WERI-Rb-1 (cell line): ENCODE data around the gene NRTN.

Source experiments
- DNase-seq: peaks from one replicate; pipeline ENCODE4 v3.0.0-alpha.2; 2020
- H3K27ac ChIP-seq: fragments of 250-450 bp; sonication (Bioruptor Pico); 2 replicates; pipeline ENCODE4 v1.5.1; 2020; ENCODE audit warnings: mild to moderate bottlenecking, moderate library complexity
- H3K27me3 ChIP-seq: fragments of 250-450 bp; sonication (Bioruptor Pico); 2 replicates; pipeline ENCODE4 v1.5.1; 2021; ENCODE audit warnings: mild to moderate bottlenecking, low read depth, moderate library complexity; ENCODE audit not compliant: insufficient read depth, severe bottlenecking
- H3K36me3 ChIP-seq: fragments of 250-450 bp; sonication (Bioruptor Pico); 2 replicates; pipeline ENCODE4 v1.5.1; 2020; ENCODE audit warnings: mild to moderate bottlenecking, moderate library complexity
- H3K4me3 ChIP-seq: 2 replicates; pipeline ENCODE4 v1.5.1; 2011; ENCODE audit warnings: low read depth, mild to moderate bottlenecking, control low read depth, low read length
- H3K9me3 ChIP-seq: fragments of 250-450 bp; sonication (Bioruptor Pico); 2 replicates; pipeline ENCODE4 v1.5.1; 2021; ENCODE audit warnings: mild to moderate bottlenecking, moderate library complexity; ENCODE audit not compliant: severe bottlenecking
- CTCF ChIP-seq: IDR thresholded peaks from 2 replicates; pipeline ENCODE4 v1.5.1; 2011; ENCODE audit warnings: low read depth, mild to moderate bottlenecking, control low read depth, inconsistent platforms, low read length

NRTN gene

GRCh38 chr19:5804516-5805461, at the start of gene NRTN:
NRTN (plus strand) TSS chr19:5805067; CDS start chr19:5824166, 19,099 bp downstream.
- no peaks in the 10 kb centered on the region for H3K9me3 ChIP-seq
- H3K27me3 ChIP-seq, result no peaks in the 10 kb centered on the region

GRCh38 chr19:5762608-5763217, 42.2 kb upstream of the NRTN start:
- no peak for DNase-seq
- no peak overlapping the region for H3K4me3 ChIP-seq
- no peaks in the 10 kb centered on the region for H3K36me3 ChIP-seq
- TF ChIP-seq CTCF, result no peak
- H3K27me3 ChIP-seq, result no peaks in the 10 kb centered on the region
- H3K27ac ChIP-seq, result no peak overlapping the region
- H3K9me3 ChIP-seq, result no peaks in the 10 kb centered on the region

More at GRCh38 chr19:5804516-5805461, at the start of gene NRTN:
- no peaks in the 10 kb centered on the region for H3K36me3 ChIP-seq
- H3K4me3 ChIP-seq, result peak within 1 kb of the TSS; percentile 63
- no peak within 1 kb of the TSS; the same call in 1 of the 2 replicates for H3K27ac ChIP-seq
- DNase-seq, result peak; percentile 57
- no peak for TF ChIP-seq CTCF

GRCh38 chr19:5765220-5765619, 39.6 kb upstream of the NRTN start:
- no peaks in the 10 kb centered on the region for H3K9me3 ChIP-seq
- no peaks in the 10 kb centered on the region for H3K36me3 ChIP-seq
- no peak overlapping the region for H3K4me3 ChIP-seq
- no peak for TF ChIP-seq CTCF
- H3K27me3 ChIP-seq, result no peaks in the 10 kb centered on the region
- no peak for DNase-seq
- no peak overlapping the region for H3K27ac ChIP-seq

- Histone ChIP-seq H3K36me3 (no peaks in the 10 kb centered on the region), H3K27ac (no peak overlapping the region), H3K4me3 (no peak overlapping the region), H3K9me3 (no peaks in the 10 kb centered on the region), H3K27me3 (no peaks in the 10 kb centered on the region)
- DNase-seq, result no peak
- no peak for TF ChIP-seq CTCF
Observed at GRCh38 chr19:5767949-5768348, 36.9 kb upstream of the NRTN start.

- TF ChIP-seq CTCF, result no peak
- Histone ChIP-seq H3K27me3 (no peaks in the 10 kb centered on the region), H3K27ac (no peak overlapping the region), H3K9me3 (peaks cover 4% of the 10 kb centered on the region), H3K4me3 (no peak overlapping the region), H3K36me3 (no peaks in the 10 kb centered on the region)
- no peak for DNase-seq
Observed at GRCh38 chr19:5772416-5772815, 32.5 kb upstream of the NRTN start.
